GM12878 (cell line): ENCODE results near the gene LRP1. TPM values are rescaled to one million over a fixed set of nuclear protein-coding genes. Genes with fewer than 3 reads are reported as not detected.

Experiments used
- ATAC-seq: fragments of 200-7000 bp; cut with Tn5 transposase; 3 replicates; pipeline ENCODE4 v1.9.1; 2020; ENCODE audit warnings: mild to moderate bottlenecking, moderate library complexity
- BruUV-seq: library from RNA; stranded (reverse); fragments of 400-500 nt; replicated peaks from 2 replicates; lab custom pipeline; 2021; lab: Mats Ljungman, UMichigan
- CTCF ChIA-PET: fragments of 300-600 bp; sonication (Branson Sonifier 250); formaldehyde crosslinking; extraction: SDS; loops from one replicate; lab custom pipeline; 2021; ENCODE audit warnings: inconsistent platforms; lab: Yijun Ruan, JAX
- POLR2A ChIA-PET: fragments of 350-600 bp; formaldehyde crosslinking; extraction: SDS; loops from one replicate; lab custom pipeline; 2021; ENCODE audit warnings: inconsistent platforms; lab: Charles Lee
- RAD21 ChIA-PET: fragments of 300-600 bp; sonication (Branson Sonifier 250); formaldehyde crosslinking; loops from one replicate; lab custom pipeline; 2023; ENCODE audit warnings: antibody characterized with exemption; ENCODE audit not compliant: unreplicated experiment; lab: Charles Lee
- SMC1A ChIA-PET: fragments of 300-600 bp; sonication (Branson Sonifier 250); formaldehyde crosslinking; loops from one replicate; lab custom pipeline; 2023; ENCODE audit not compliant: unreplicated experiment, uncharacterized antibody; lab: Charles Lee
- DNase-seq: peaks from one replicate; pipeline ENCODE4 v3.0.0-alpha.2; 2011; ENCODE audit warnings: low read depth, low spot score
- FAIRE-seq: peaks from 3 replicates; lab custom pipeline; 2011; peaks lifted over from hg19 to GRCh38; lab: Jason Lieb, UNC
- H2AFZ ChIP-seq: 2 replicates; pipeline ENCODE4 v1.6.0; 2011; ENCODE audit warnings: low read depth, low read length, control low read depth; ENCODE audit not compliant: control insufficient read depth
- H3K27ac ChIP-seq: 2 replicates; pipeline ENCODE4 v1.5.1; 2011; ENCODE audit warnings: control low read depth; ENCODE audit not compliant: control insufficient read depth, insufficient read depth
- H3K27me3 ChIP-seq, 2 experiments: replicated peaks in 1 of 2; 2 replicates each; pipeline versions ENCODE4 v1.6.0 to v1.6.1; 2011; ENCODE audit warnings: low read length in 1 of 2; ENCODE audit not compliant: control insufficient read depth in 2 of 2, insufficient read depth in 2 of 2
- H3K36me3 ChIP-seq, 2 experiments: 2 replicates each; pipeline ENCODE4 v1.5.1; 2011; ENCODE audit warnings: low read length in 1 of 2; ENCODE audit not compliant: control insufficient read depth in 2 of 2, insufficient read depth in 2 of 2
- H3K4me1 ChIP-seq: 2 replicates; pipeline ENCODE4 v1.6.1; 2011; ENCODE audit warnings: mild to moderate bottlenecking, low read length, moderate library complexity, mixed read lengths; ENCODE audit not compliant: control insufficient read depth, insufficient read depth
- H3K4me2 ChIP-seq: 2 replicates; pipeline ENCODE4 v1.6.0; 2011; ENCODE audit warnings: control low read depth; ENCODE audit not compliant: control insufficient read depth, insufficient read depth
- H3K4me3 ChIP-seq: fragments of 200-600 bp; sonication (generic); 2 replicates; pipeline ENCODE4 v1.5.1; 2016
- H3K79me2 ChIP-seq: 2 replicates; pipeline ENCODE4 v1.6.0; 2011; ENCODE audit warnings: low read length; ENCODE audit not compliant: control insufficient read depth, insufficient read depth
- H3K9ac ChIP-seq: 2 replicates; pipeline ENCODE4 v1.8.0; 2011; ENCODE audit warnings: low read length, control low read depth, mixed read lengths; ENCODE audit not compliant: control insufficient read depth, insufficient read depth
- H3K9me3 ChIP-seq: replicated peaks from 3 replicates; pipeline ENCODE4 v1.5.1; 2011; ENCODE audit warnings: mild to moderate bottlenecking, low read length; ENCODE audit not compliant: control insufficient read depth, insufficient read depth
- H4K20me1 ChIP-seq: 2 replicates; pipeline ENCODE4 v1.6.0; 2011; ENCODE audit not compliant: control insufficient read depth, insufficient read depth
- CBFB ChIP-seq: IDR thresholded peaks from 2 replicates; pipeline ENCODE4 v1.6.1; 2016; ENCODE audit warnings: antibody characterized with exemption, low read depth
- KLF5 ChIP-seq: fragments of 450-650 bp; IDR thresholded peaks from 2 replicates; pipeline ENCODE4 v1.6.1; 2014; ENCODE audit warnings: mild to moderate bottlenecking; ENCODE audit not compliant: partially characterized antibody
- NFYA ChIP-seq: IDR thresholded peaks from 2 replicates; pipeline ENCODE4 v1.6.1; 2011; ENCODE audit warnings: low read depth, mild to moderate bottlenecking, low read length, improper control_type of control experiment, borderline replicate concordance
- POLR2AphosphoS2 ChIP-seq: IDR thresholded peaks from 2 replicates; pipeline ENCODE4 v1.6.1; 2011; ENCODE audit warnings: low read depth, mild to moderate bottlenecking, low read length, improper control_type of control experiment, moderate library complexity
- POLR2AphosphoS5 ChIP-seq: IDR thresholded peaks from 2 replicates; pipeline ENCODE4 v1.6.1; 2011; ENCODE audit warnings: mild to moderate bottlenecking, low read length, inconsistent platforms
- SIN3A ChIP-seq: IDR thresholded peaks from 2 replicates; pipeline ENCODE4 v1.6.1; 2012; ENCODE audit warnings: low read depth, low read length, improper control_type of control experiment
- SMARCA5 ChIP-seq: fragments of 450-650 bp; IDR thresholded peaks from 2 replicates; pipeline ENCODE4 v1.6.1; 2017; ENCODE audit warnings: mild to moderate bottlenecking
- YBX1 ChIP-seq: fragments of 450-650 bp; IDR thresholded peaks from 2 replicates; pipeline ENCODE4 v1.6.1; 2016; ENCODE audit warnings: antibody characterized with exemption
- ZNF24 ChIP-seq: fragments of 450-650 bp; IDR thresholded peaks from 2 replicates; pipeline ENCODE4 v1.6.1; 2017; ENCODE audit warnings: antibody characterized with exemption, mild to moderate bottlenecking
- WGBS: methylation state at CpG from one replicate; pipeline ENCODE4 v1.1.6; 2016; ENCODE audit warnings: low lambda C conversion rate; ENCODE audit not compliant: insufficient replicate concordance, insufficient coverage; ENCODE audit errors: missing lambda C conversion rate; 5-methylcytosine and 5-hydroxymethylcytosine counted together
- in situ Hi-C: fragments of 300-500 bp; cut with MboI; formaldehyde crosslinking; loops from 9 replicates; pipeline ENCODE4 v1.14.3; 2018; ENCODE audit warnings: mixed read lengths
- intact Hi-C: fragments of 100-400 bp; cut with micrococcal nuclease; formaldehyde crosslinking; loops from one replicate; pipeline ENCODE4 v1.14.2; 2022; ENCODE audit not compliant: unreplicated experiment
- polyA plus RNA-seq, 11 experiments: library from polyadenylated mRNA; depleted of rRNA in 4 of 11; unstranded in 6 of 11; stranded (reverse) in 5 of 11; fragments of >200 nt; fragmentation: Nextera tagmentation in 4 of 11; fragmentation: Illumina TruSeq in 1 of 11; extraction: Ambion mirVana in 4 of 11; extraction: Trizol in 1 of 11; gene quantifications; 1 replicate in 1 of 11; 2 replicates in 10 of 11; pipeline versions ENCODE4 v1.2.1 to v1.2.3, GENCODE V29; 2011 to 2016; ENCODE audit warnings: inconsistent platforms in 2 of 11, missing spikeins in 2 of 11, low read depth in 1 of 11
- total RNA-seq, 4 experiments: library from RNA; depleted of rRNA in 3 of 4; stranded (reverse); fragments of >200 nt in 3 of 4; fragmentation: Illumina TruSeq in 1 of 4; extraction: Trizol in 1 of 4; gene quantifications; 2 replicates each; pipeline versions ENCODE4 v1.2.1 to v1.2.3, GENCODE V29; 2013 to 2021
- TF ChIP-seq, protein P1 (sequence below): IDR thresholded peaks from 2 replicates; pipeline ENCODE4 v1.6.1; 2012; ENCODE audit warnings: low read depth, low read length, improper control_type of control experiment

LRP1 gene
- total and polyA plus RNA-seq, 10 of the 15 experiments (the other 5 are each of a cell fraction or from before 2014, with no cell fraction given): under 0.01 to 1.1 (median 0.20) TPM; not detected in 2

DNA sequence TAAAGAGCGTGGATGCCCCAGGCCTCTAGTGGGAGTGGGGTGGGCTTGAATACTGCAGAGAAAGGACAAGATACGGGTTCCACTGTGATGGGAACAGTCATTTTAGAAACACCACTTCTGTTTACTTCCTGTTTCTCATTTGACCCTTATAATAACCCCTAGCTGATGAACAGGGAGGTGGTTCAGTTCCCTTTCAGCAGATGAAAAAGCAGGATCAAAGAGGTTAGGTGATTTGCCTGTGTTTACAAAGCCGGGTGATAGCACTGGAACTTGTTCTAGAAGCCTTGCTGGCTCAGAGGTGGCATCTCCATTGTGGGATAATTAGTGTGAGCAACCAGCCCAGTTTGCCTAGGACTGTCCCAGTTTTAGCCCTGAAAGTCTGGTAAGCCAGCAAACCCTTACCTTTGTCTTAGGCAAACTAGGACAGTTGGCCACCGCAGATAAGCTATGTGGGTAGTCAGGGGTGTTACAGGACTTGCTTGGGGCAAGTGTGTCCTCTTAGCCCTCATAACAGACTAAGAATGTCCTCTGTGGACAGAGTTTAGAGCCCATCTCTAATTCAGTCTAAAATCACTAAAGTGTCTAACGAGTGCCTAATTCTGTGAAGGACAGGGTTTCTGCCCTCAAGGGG is 26.6 kb downstream of the LRP1 start (continued):
- TF ChIP-seq, protein P1, sequence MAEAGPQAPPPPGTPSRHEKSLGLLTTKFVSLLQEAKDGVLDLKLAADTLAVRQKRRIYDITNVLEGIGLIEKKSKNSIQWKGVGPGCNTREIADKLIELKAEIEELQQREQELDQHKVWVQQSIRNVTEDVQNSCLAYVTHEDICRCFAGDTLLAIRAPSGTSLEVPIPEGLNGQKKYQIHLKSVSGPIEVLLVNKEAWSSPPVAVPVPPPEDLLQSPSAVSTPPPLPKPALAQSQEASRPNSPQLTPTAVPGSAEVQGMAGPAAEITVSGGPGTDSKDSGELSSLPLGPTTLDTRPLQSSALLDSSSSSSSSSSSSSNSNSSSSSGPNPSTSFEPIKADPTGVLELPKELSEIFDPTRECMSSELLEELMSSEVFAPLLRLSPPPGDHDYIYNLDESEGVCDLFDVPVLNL: no peak
- TF ChIP-seq CBFB: no peak
- no peak for TF ChIP-seq ZNF24

DNA sequence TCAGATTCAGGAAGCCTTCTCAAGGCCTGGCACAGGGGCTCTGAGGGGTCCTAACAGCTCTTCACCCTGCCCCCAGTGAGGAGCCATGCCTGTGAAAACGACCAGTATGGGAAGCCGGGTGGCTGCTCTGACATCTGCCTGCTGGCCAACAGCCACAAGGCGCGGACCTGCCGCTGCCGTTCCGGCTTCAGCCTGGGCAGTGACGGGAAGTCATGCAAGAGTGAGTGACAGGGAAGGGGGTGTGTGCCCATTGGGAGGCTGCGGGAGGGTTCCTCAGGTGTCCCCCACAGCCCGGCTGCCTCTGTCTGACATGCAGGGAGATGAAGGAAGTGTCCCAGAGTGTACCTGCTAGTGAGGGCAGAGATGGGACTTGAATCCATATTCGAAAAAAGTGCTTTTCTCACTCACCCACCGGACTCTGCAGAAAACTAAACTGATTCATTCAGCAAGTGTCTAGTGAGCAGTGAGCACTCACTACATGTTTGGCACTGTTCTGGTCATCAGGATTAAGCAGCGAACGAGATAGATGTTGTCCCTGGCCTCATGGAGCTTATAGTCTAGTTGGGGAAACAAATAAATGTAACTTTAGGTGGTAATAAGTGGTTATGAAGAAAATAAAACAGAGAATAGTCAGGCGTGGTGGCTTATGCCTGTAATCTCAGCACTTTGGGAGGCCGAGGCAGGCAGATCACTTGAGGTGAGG is 28.6 kb downstream of the LRP1 start:
- H3K9me3 ChIP-seq: no peaks in the 10 kb centered on the region
- peaks cover 4% of the 10 kb centered on the region; the same call in 1 of the 2 replicates for H3K4me1 ChIP-seq
- H3K4me3 ChIP-seq: no peak overlapping the region
- POLR2A ChIA-PET: no interaction called here
- 47% methylated on average over 16 of the region's 16 CpGs for WGBS
- TF ChIP-seq KLF5 (no peak), SMARCA5 (no peak), NFYA (no peak), POLR2AphosphoS5 (no peak), POLR2AphosphoS2 (no peak), YBX1 (no peak), SIN3A (no peak)
- ATAC-seq (no peak), DNase-seq (no peak), FAIRE-seq (no peak)
- intact Hi-C loops (no loop called here), in situ Hi-C loops (no loop called here)
- H3K36me3 ChIP-seq: no peaks in the 10 kb centered on the region
- H3K4me2 ChIP-seq: no peak overlapping the region
- BruUV-seq: no TSS peak
- no peak overlapping the region for H3K27ac ChIP-seq
- H3K27me3 ChIP-seq: no peaks in the 10 kb centered on the region
- H3K9ac ChIP-seq: no peak overlapping the region
- SMC1A ChIA-PET: interaction anchor here (1.4 kb wide), 1 partner anchor 42 kb away, joined by 3 read pairs; no protein-coding TSS in a partner anchor
- no peaks in the 10 kb centered on the region for H3K79me2 ChIP-seq
- H2AFZ ChIP-seq: no peak overlapping the region
- no peaks in the 10 kb centered on the region for H4K20me1 ChIP-seq
- RAD21 ChIA-PET: no interaction called here
- CTCF ChIA-PET: interaction anchor here (0.6 to 1.2 kb wide), 3 partner anchors 19 to 657 kb away, joined by 3 to 4 read pairs (median 3); no protein-coding TSS in a partner anchor
